ENCODE results near the gene CTNND2. TPM values are rescaled to one million over a fixed set of nuclear protein-coding genes. Genes with fewer than 3 reads are reported as not detected.

The CTNND2 gene
- total and polyA plus RNA-seq, 9 of the 15 experiments (the other 6 are each of a cell fraction or from before 2014, with no cell fraction given): 0.03 to 0.35 TPM; not detected in 7

GRCh38 chr5:11700391-11700790 lies 203.9 kb downstream of the CTNND2 start:
- FAIRE-seq: no peak
- intact Hi-C loops (cut with micrococcal nuclease) (no loop called here), in situ Hi-C loops (cut with MboI) (no loop called here)
- CTCF ChIA-PET (ENCODE audit: low intra/inter-chr PET ratio): no interaction called here
- Histone ChIP-seq H4K20me1 (replicated peaks; ENCODE audit: control insufficient read depth, insufficient read depth, low read length) (no peaks in the 10 kb centered on the region), H3K27me3 (ENCODE audit: control insufficient read depth in 2 of 2, insufficient read depth in 2 of 2, low read length in 2 of 2) (no peaks in the 10 kb centered on the region), H3K4me1 (replicated peaks in 1 of 2; ENCODE audit: control insufficient read depth in 2 of 2, insufficient read depth in 2 of 2, low read length in 2 of 2) (no peaks in the 10 kb centered on the region), H2AFZ (ENCODE audit: low read depth, low read length) (no peak overlapping the region), H3K79me2 (ENCODE audit: control insufficient read depth, insufficient read depth, low read length) (no peaks in the 10 kb centered on the region), H3K4me2 (ENCODE audit: insufficient read depth, low read length) (no peak overlapping the region), H3K36me3 (ENCODE audit: control insufficient read depth, insufficient read depth, low read length) (no peaks in the 10 kb centered on the region), H3K9me3 (replicated peaks; ENCODE audit: control insufficient read depth, insufficient read depth, low read depth, low read length) (no peaks in the 10 kb centered on the region; the same call in 1 of the 2 replicates), H3K9me1 (ENCODE audit: control insufficient read depth, insufficient read depth, low read length) (no peaks in the 10 kb centered on the region), H3K27ac (ENCODE audit: extremely low read depth, low read depth, low read length) (no peak overlapping the region), H3K4me3 (no peak overlapping the region), H3K9ac (ENCODE audit: insufficient read depth in 1 of 2, low read depth in 2 of 2, low read length in 2 of 2) (no peak overlapping the region)
- BruUV-seq (replicated peaks): no TSS peak
- POLR2A ChIA-PET: no interaction called here
- no peak for ATAC-seq
- no peak for DNase-seq (ENCODE audit: extremely low read depth in 1 of 4, low spot score in 3 of 4)
- 1% methylated on average over 6 of the region's 6 CpGs for WGBS (ENCODE audit: insufficient coverage, low coverage, missing lambda C conversion rate)
- TF ChIP-seq ETV6 (IDR thresholded peaks at IDR 0.05; ENCODE audit: borderline replicate concordance in 1 of 2, low read depth in 2 of 2, low read length in 1 of 2) (no peak), ETV6 (CRISPR knock-in tag; IDR thresholded peaks at IDR 0.05; ENCODE audit: borderline replicate concordance) (no peak), RBM14 (IDR thresholded peaks at IDR 0.05; ENCODE audit: borderline replicate concordance, insufficient read depth, low read depth, low read length) (no peak), TEAD4 (IDR thresholded peaks at IDR 0.05; ENCODE audit: low read length) (no peak), TEAD4 (CRISPR knock-in tag; IDR thresholded peaks at IDR 0.05; ENCODE audit: borderline replicate concordance) (no peak), NONO (IDR thresholded peaks at IDR 0.05; ENCODE audit: low read depth in 2 of 2, low read length in 1 of 2) (no peak), TAF15 (IDR thresholded peaks at IDR 0.05; ENCODE audit: low read depth, low read length) (no peak), ZNF780A (CRISPR knock-in tag; IDR thresholded peaks at IDR 0.05) (no peak), ZBTB1 (CRISPR knock-in tag; IDR thresholded peaks at IDR 0.05; ENCODE audit: borderline replicate concordance, low read depth) (no peak), MAZ (CRISPR knock-in tag; conservative IDR thresholded peaks at IDR 0.05 in 1 of 2, IDR thresholded peaks at IDR 0.05 in 1 of 2) (no peak), ZNF395 (CRISPR knock-in tag; IDR thresholded peaks at IDR 0.05) (no peak), ZNF609 (CRISPR knock-in tag; IDR thresholded peaks at IDR 0.05; ENCODE audit: borderline replicate concordance) (no peak)

All from K562 (cell line).